Upper lobe of left lung (tissue), 4 donors: Measurements from ENCODE around the gene TPST1.

Experiments used
- CTCF ChIP-seq, 6 experiments: fragments of 450-650 bp in 4 of 6; fragments of 200-600 bp in 2 of 6; sonication (generic) in 2 of 6; IDR thresholded peaks; one replicate each; pipeline ENCODE4 v1.5.1; 2016 to 2019; ENCODE audit warnings: antibody characterized with exemption in 6 of 6
- POLR2A ChIP-seq, 4 donors: fragments of 450-650 bp; IDR thresholded peaks; one replicate each; pipeline ENCODE4 v1.5.1; 2016 to 2017; ENCODE audit warnings: antibody characterized with exemption in 4 of 4, mild to moderate bottlenecking in 2 of 4
- POLR2AphosphoS5 ChIP-seq, 2 donors: sonication (generic); formaldehyde crosslinking; IDR thresholded peaks; one replicate each; pipeline ENCODE4 v1.5.1; 2017; ENCODE audit warnings: antibody characterized with exemption in 2 of 2

- TF ChIP-seq POLR2A (IDR thresholded peaks at IDR 0.05) (no peak), CTCF (IDR thresholded peaks at IDR 0.05) (no peak), POLR2AphosphoS5 (IDR thresholded peaks at IDR 0.05) (no peak)
These were observed 74.8 kb downstream of the TPST1 start for GRCh38 chr7:66279912-66280311.
